H1 (cell line): Measurements from ENCODE around the gene GIMAP2. TPM values are rescaled to one million over a fixed set of nuclear protein-coding genes. Genes with fewer than 3 reads are reported as not detected.
A peak's percentile ranks its signal among the peaks of the same experiment; 100 is the strongest.

Experiments
- CTCF ChIA-PET: fragments of 300-600 bp; sonication (Branson Sonifier 250); formaldehyde crosslinking; loops from one replicate; lab custom pipeline; 2021; ENCODE audit not compliant: partially characterized antibody; lab: Charles Lee
- POLR2A ChIA-PET: fragments of 300-600 bp; sonication (Branson Sonifier 250); formaldehyde crosslinking; loops from one replicate; lab custom pipeline; 2021; ENCODE audit warnings: inconsistent platforms; ENCODE audit not compliant: partially characterized antibody; lab: Charles Lee
- DNase-seq, 2 experiments: peaks; one replicate each; pipeline versions ENCODE4 v3.0.0 to v3.0.0-alpha.2; 2010 to 2022; ENCODE audit warnings: low spot score in 2 of 2, low read depth in 1 of 2, mixed read lengths in 1 of 2
- FAIRE-seq: peaks from 2 replicates; lab custom pipeline; 2011; peaks lifted over from hg19 to GRCh38; lab: Jason Lieb, UNC
- H2AFZ ChIP-seq: 2 replicates; pipeline ENCODE4 v1.8.1; 2012; ENCODE audit warnings: low read length, inconsistent platforms
- H2AK5ac ChIP-seq: 2 replicates; pipeline ENCODE4 v1.6.1; 2013; ENCODE audit warnings: low read depth, low read length
- H2BK120ac ChIP-seq: replicated peaks from 2 replicates; pipeline ENCODE3; 2013; ENCODE audit warnings: low read depth, low read length, inconsistent platforms
- H2BK12ac ChIP-seq: 2 replicates; pipeline ENCODE4 v1.6.1; 2013; ENCODE audit warnings: low read depth, low read length
- H2BK15ac ChIP-seq: 2 replicates; pipeline ENCODE4 v1.6.1; 2013; ENCODE audit warnings: low read length
- H2BK20ac ChIP-seq: 2 replicates; pipeline ENCODE4 v1.6.1; 2013; ENCODE audit warnings: low read length
- H2BK5ac ChIP-seq: 2 replicates; pipeline ENCODE4 v1.6.1; 2013; ENCODE audit warnings: low read depth, low read length
- H3K14ac ChIP-seq: 2 replicates; pipeline ENCODE4 v1.6.1; 2013; ENCODE audit warnings: inconsistent platforms; ENCODE audit not compliant: insufficient read length
- H3K18ac ChIP-seq: 2 replicates; pipeline ENCODE4 v1.6.1; 2013; ENCODE audit warnings: low read length; ENCODE audit errors: extremely low read depth
- H3K23ac ChIP-seq: 2 replicates; pipeline ENCODE4 v1.6.1; 2013; ENCODE audit warnings: inconsistent platforms; ENCODE audit not compliant: insufficient read length
- H3K23me2 ChIP-seq: 2 replicates; pipeline ENCODE4 v1.6.1; 2013; ENCODE audit warnings: low read depth, low read length
- H3K27ac ChIP-seq: 2 replicates; pipeline ENCODE4 v1.6.1; 2011; ENCODE audit warnings: low read depth, low read length, inconsistent platforms
- H3K27me3 ChIP-seq, 4 experiments: replicated peaks in 1 of 4; 1 replicate in 1 of 4; 2 replicates in 3 of 4; pipeline versions ENCODE4 v1.6.1 to v1.8.1; 2011 to 2013; ENCODE audit warnings: low read length in 3 of 4, mild to moderate bottlenecking in 3 of 4, inconsistent platforms in 2 of 4, mixed read lengths in 2 of 4, moderate library complexity in 1 of 4; ENCODE audit not compliant: control insufficient read depth in 3 of 4, insufficient read depth in 3 of 4; ENCODE audit errors: extremely low read depth in 1 of 4
- H3K36me3 ChIP-seq, 4 experiments: 2 replicates each; pipeline versions ENCODE4 v1.6.1 to v1.8.1; 2011 to 2013; ENCODE audit warnings: mild to moderate bottlenecking in 4 of 4, low read length in 3 of 4, moderate library complexity in 2 of 4, control low read depth in 1 of 4, inconsistent platforms in 1 of 4; ENCODE audit not compliant: insufficient read depth in 4 of 4, control insufficient read depth in 2 of 4
- H3K4ac ChIP-seq: replicated peaks from 2 replicates; pipeline ENCODE3; 2013; ENCODE audit warnings: low read length, low read depth, mixed read lengths, inconsistent platforms; ENCODE audit not compliant: insufficient read length
- H3K4me1 ChIP-seq, 4 experiments: replicated peaks in 1 of 4; 1 replicate in 1 of 4; 2 replicates in 3 of 4; pipeline versions ENCODE4 v1.6.1 to v1.8.1; 2011 to 2013; ENCODE audit warnings: low read length in 3 of 4, inconsistent platforms in 2 of 4, mixed read lengths in 1 of 4; ENCODE audit not compliant: insufficient read depth in 4 of 4, control insufficient read depth in 3 of 4
- H3K4me2 ChIP-seq, 2 experiments: 2 replicates each; pipeline versions ENCODE4 v1.6.1 to v1.8.1; 2011 to 2013; ENCODE audit warnings: low read depth in 2 of 2, low read length in 2 of 2, control low read depth in 1 of 2, inconsistent platforms in 1 of 2, mild to moderate bottlenecking in 1 of 2; ENCODE audit not compliant: insufficient read depth in 1 of 2
- H3K4me3 ChIP-seq, 4 experiments: fragments of 200-600, 300-600 bp in 1 of 4; sonication (generic), shearing (Covaris generic), sonication (Bioruptor Twin) in 1 of 4; 2 replicates each; pipeline versions ENCODE4 v1.5.1 to v1.8.1; 2011 to 2016; ENCODE audit warnings: low read length in 4 of 4, low read depth in 3 of 4, control low read depth in 2 of 4, inconsistent platforms in 2 of 4, mild to moderate bottlenecking in 2 of 4, mixed read lengths in 1 of 4, moderate library complexity in 1 of 4; ENCODE audit not compliant: insufficient read depth in 2 of 4; ENCODE audit errors: extremely low read depth in 1 of 4
- H3K56ac ChIP-seq: replicated peaks from 2 replicates; pipeline ENCODE3; 2013; ENCODE audit warnings: low read depth, mild to moderate bottlenecking, mixed read lengths, low read length, inconsistent platforms; ENCODE audit not compliant: insufficient read length
- H3K79me1 ChIP-seq: 2 replicates; pipeline ENCODE4 v1.6.1; 2013; ENCODE audit warnings: low read depth, low read length, control low read depth
- H3K79me2 ChIP-seq, 2 experiments: 2 replicates each; pipeline versions ENCODE4 v1.6.1 to v1.8.1; 2012 to 2013; ENCODE audit warnings: low read length in 2 of 2, mild to moderate bottlenecking in 2 of 2, inconsistent platforms in 1 of 2; ENCODE audit not compliant: insufficient read depth in 2 of 2, control insufficient read depth in 1 of 2
- H3K9ac ChIP-seq, 4 experiments: replicated peaks in 1 of 4; 1 replicate in 1 of 4; 2 replicates in 3 of 4; pipeline versions ENCODE4 v1.6.1 to v1.8.1; 2011 to 2013; ENCODE audit warnings: low read depth in 3 of 4, low read length in 3 of 4, control low read depth in 2 of 4, mild to moderate bottlenecking in 2 of 4, moderate library complexity in 2 of 4, inconsistent platforms in 1 of 4; ENCODE audit errors: extremely low read depth in 1 of 4
- H3K9me3 ChIP-seq, 2 experiments: 2 replicates each; pipeline versions ENCODE4 v1.6.1 to v1.8.1; 2012 to 2013; ENCODE audit warnings: mild to moderate bottlenecking in 2 of 2, moderate library complexity in 2 of 2, control low read depth in 1 of 2, inconsistent platforms in 1 of 2, low read depth in 1 of 2, low read length in 1 of 2, mixed read lengths in 1 of 2; ENCODE audit not compliant: insufficient read depth in 2 of 2
- H4K20me1 ChIP-seq, 2 experiments: replicated peaks in 1 of 2; 2 replicates each; pipeline versions ENCODE3 to v1.8.1; 2011 to 2013; ENCODE audit warnings: inconsistent platforms in 2 of 2, low read length in 2 of 2, mild to moderate bottlenecking in 1 of 2; ENCODE audit not compliant: insufficient read depth in 2 of 2, control insufficient read depth in 1 of 2
- H4K5ac ChIP-seq: 2 replicates; pipeline ENCODE4 v1.6.1; 2013; ENCODE audit warnings: low read length, low read depth, mixed read lengths, inconsistent platforms; ENCODE audit not compliant: insufficient read length
- H4K8ac ChIP-seq: 2 replicates; pipeline ENCODE4 v1.8.0; 2013; ENCODE audit warnings: mild to moderate bottlenecking, moderate library complexity, low read length, inconsistent platforms; ENCODE audit not compliant: insufficient read depth; ENCODE audit errors: extremely low read depth
- H4K91ac ChIP-seq: replicated peaks from 2 replicates; pipeline ENCODE3; 2013; ENCODE audit warnings: low read length, mixed read lengths, inconsistent platforms; ENCODE audit not compliant: insufficient read length
- BCL11A ChIP-seq, 2 experiments: IDR thresholded peaks; one replicate each; pipeline ENCODE4 v1.6.1; 2011; ENCODE audit warnings: low read depth in 2 of 2, low read length in 2 of 2, mild to moderate bottlenecking in 2 of 2
- CEBPB ChIP-seq: IDR thresholded peaks from 2 replicates; pipeline ENCODE4 v1.6.1; 2012; ENCODE audit warnings: low read depth, low read length
- CHD2 ChIP-seq: IDR thresholded peaks from 2 replicates; pipeline ENCODE4 v1.6.1; 2012; ENCODE audit warnings: low read length, improper control_type of control experiment
- GABPA ChIP-seq: IDR thresholded peaks from 2 replicates; pipeline ENCODE4 v1.6.1; 2011; ENCODE audit warnings: mild to moderate bottlenecking, low read length, moderate library complexity, borderline replicate concordance; ENCODE audit not compliant: insufficient read depth
- JUN ChIP-seq: IDR thresholded peaks from 2 replicates; pipeline ENCODE4 v1.6.1; 2011; ENCODE audit warnings: low read depth, mild to moderate bottlenecking, improper control_type of control experiment, low read length
- KDM4A ChIP-seq: IDR thresholded peaks from one replicate; pipeline ENCODE4 v1.7.1; 2012; ENCODE audit warnings: low read depth, mild to moderate bottlenecking, moderate library complexity, low read length, inconsistent platforms; ENCODE audit not compliant: severe bottlenecking
- SP2 ChIP-seq: IDR thresholded peaks from 2 replicates; pipeline ENCODE4 v1.6.1; 2012; ENCODE audit warnings: mild to moderate bottlenecking, low read length, inconsistent platforms
- TAF7 ChIP-seq: optimal IDR thresholded peaks from 2 replicates; pipeline ENCODE3; 2011; ENCODE audit warnings: low read depth, mild to moderate bottlenecking, inconsistent platforms, low read length, moderate library complexity, borderline replicate concordance
- TEAD4 ChIP-seq: IDR thresholded peaks from 2 replicates; pipeline ENCODE4 v1.6.1; 2012; ENCODE audit warnings: low read depth, low read length, inconsistent platforms, mixed read lengths
- WGBS, 2 experiments: shearing (Covaris generic) in 1 of 2; methylation state at CpG; one replicate each; pipeline versions ENCODE4 v1.1.6 to v1.1.7; 2013 to 2015; ENCODE audit warnings: low lambda C conversion rate in 2 of 2, mixed read lengths in 2 of 2, inconsistent platforms in 1 of 2, low coverage in 1 of 2, missing lambda C conversion rate in 1 of 2; ENCODE audit not compliant: insufficient replicate concordance in 2 of 2, insufficient coverage in 1 of 2, insufficient read length in 1 of 2; ENCODE audit errors: extremely low coverage in 1 of 2, missing lambda C conversion rate in 1 of 2; 5-methylcytosine and 5-hydroxymethylcytosine counted together
- polyA plus RNA-seq, 7 experiments: library from polyadenylated mRNA; depleted of rRNA in 3 of 7; stranded (reverse) in 5 of 7; unstranded in 2 of 7; fragments of >200 nt in 5 of 7; fragments of 200-250 nt in 2 of 7; gene quantifications; 1 replicate in 5 of 7; 2 replicates in 1 of 7; 4 replicates in 1 of 7; pipeline versions ENCODE4 v1.2.1 to v1.2.3, GENCODE V29; 2011 to 2013; ENCODE audit warnings: missing spikeins in 2 of 7, mixed read lengths in 2 of 7
- total RNA-seq: library from RNA; stranded (reverse); fragmentation: NEBNext Ultra II Directional; extraction: Animal tissue kit (Norgen Biotek cat#: 25700); gene quantifications from 2 replicates; pipeline ENCODE4 v1.2.1, GENCODE V29; 2021

The GIMAP2 gene
- total and polyA plus RNA-seq, 2 of the 8 experiments (the other 6 are each of a cell fraction or from before 2014, with no cell fraction given): not detected

GRCh38 chr7:150654692-150655091 is 30.8 kb upstream of the GIMAP2 start:
- no peak overlapping the region for H4K5ac ChIP-seq
- H4K8ac ChIP-seq: no peak overlapping the region
- H2BK5ac ChIP-seq: no peak overlapping the region
- no peaks in the 10 kb centered on the region for H3K23me2 ChIP-seq
- no peaks in the 10 kb centered on the region for H3K36me3 ChIP-seq
- H3K4me1 ChIP-seq: peaks cover 0 to 8% (median 1%) of the 10 kb centered on the region in 4 experiments; a peak in 3 of 7 replicates
- no peaks in the 10 kb centered on the region for H3K9me3 ChIP-seq
- no peak overlapping the region for H3K4ac ChIP-seq
- ChIA-PET CTCF (no interaction called here), POLR2A (no interaction called here)
- no peak overlapping the region for H3K23ac ChIP-seq
- H2BK15ac ChIP-seq: no peak overlapping the region
- H3K9ac ChIP-seq: no peak overlapping the region
- H2BK120ac ChIP-seq: no peak overlapping the region
- H3K18ac ChIP-seq: no peak overlapping the region
- no peak overlapping the region for H2BK20ac ChIP-seq
- no peaks in the 10 kb centered on the region for H4K20me1 ChIP-seq
- H2BK12ac ChIP-seq: no peak overlapping the region
- H3K27me3 ChIP-seq: peaks cover 0 to 1% (median 0%) of the 10 kb centered on the region in 4 experiments; a peak in 4 of 7 replicates
- no peak overlapping the region for H3K14ac ChIP-seq
- FAIRE-seq: peak; percentile 81
- H3K4me2 ChIP-seq: no peak overlapping the region
- H3K56ac ChIP-seq: no peak overlapping the region
- H2AK5ac ChIP-seq: no peak overlapping the region
- no peaks in the 10 kb centered on the region for H3K79me1 ChIP-seq
- no peak overlapping the region for H3K27ac ChIP-seq
- no peak for DNase-seq
- TF ChIP-seq CHD2: no peak
- TF ChIP-seq BCL11A (IDR thresholded peaks at IDR 0.05; ENCODE audit: low read depth in 2 of 2, low read length in 2 of 2): no peak
- TF ChIP-seq TAF7: no peak
- TF ChIP-seq SP2: no peak
- no peak for TF ChIP-seq KDM4A
- no peak for TF ChIP-seq TEAD4
- TF ChIP-seq GABPA: no peak
- no peak for TF ChIP-seq CEBPB
- no peak for TF ChIP-seq JUN
- H2AFZ ChIP-seq: no peak overlapping the region
- no peak overlapping the region; a peak in 1 of 8 replicates for H3K4me3 ChIP-seq
- H3K79me2 ChIP-seq: no peaks in the 10 kb centered on the region
- WGBS, 2 experiments: 54% methylated on average over 2 of the region's 2 CpGs; no CpG with 5 or more reads in 1 of the 2 experiments
- no peak overlapping the region for H4K91ac ChIP-seq
